H1 (cell line): Measurements from ENCODE around the gene BABAM2. TPM values are rescaled to one million over a fixed set of nuclear protein-coding genes. Genes with fewer than 3 reads are reported as not detected.

Source experiments
- CTCF ChIA-PET: fragments of 300-600 bp; sonication (Branson Sonifier 250); formaldehyde crosslinking; loops from one replicate; lab custom pipeline; 2021; ENCODE audit not compliant: partially characterized antibody; lab: Charles Lee
- POLR2A ChIA-PET: fragments of 300-600 bp; sonication (Branson Sonifier 250); formaldehyde crosslinking; loops from one replicate; lab custom pipeline; 2021; ENCODE audit warnings: inconsistent platforms; ENCODE audit not compliant: partially characterized antibody; lab: Charles Lee
- DNase-seq, 2 experiments: peaks; one replicate each; pipeline versions ENCODE4 v3.0.0 to v3.0.0-alpha.2; 2010 to 2022; ENCODE audit warnings: low spot score in 2 of 2, low read depth in 1 of 2, mixed read lengths in 1 of 2
- FAIRE-seq: peaks from 2 replicates; lab custom pipeline; 2011; peaks lifted over from hg19 to GRCh38; lab: Jason Lieb, UNC
- H2AFZ ChIP-seq: 2 replicates; pipeline ENCODE4 v1.8.1; 2012; ENCODE audit warnings: low read length, inconsistent platforms
- H2AK5ac ChIP-seq: 2 replicates; pipeline ENCODE4 v1.6.1; 2013; ENCODE audit warnings: low read depth, low read length
- H2BK120ac ChIP-seq: replicated peaks from 2 replicates; pipeline ENCODE3; 2013; ENCODE audit warnings: low read depth, low read length, inconsistent platforms
- H2BK12ac ChIP-seq: 2 replicates; pipeline ENCODE4 v1.6.1; 2013; ENCODE audit warnings: low read depth, low read length
- H2BK15ac ChIP-seq: 2 replicates; pipeline ENCODE4 v1.6.1; 2013; ENCODE audit warnings: low read length
- H2BK20ac ChIP-seq: 2 replicates; pipeline ENCODE4 v1.6.1; 2013; ENCODE audit warnings: low read length
- H2BK5ac ChIP-seq: 2 replicates; pipeline ENCODE4 v1.6.1; 2013; ENCODE audit warnings: low read depth, low read length
- H3K14ac ChIP-seq: 2 replicates; pipeline ENCODE4 v1.6.1; 2013; ENCODE audit warnings: inconsistent platforms; ENCODE audit not compliant: insufficient read length
- H3K18ac ChIP-seq: 2 replicates; pipeline ENCODE4 v1.6.1; 2013; ENCODE audit warnings: low read length; ENCODE audit errors: extremely low read depth
- H3K23ac ChIP-seq: 2 replicates; pipeline ENCODE4 v1.6.1; 2013; ENCODE audit warnings: inconsistent platforms; ENCODE audit not compliant: insufficient read length
- H3K23me2 ChIP-seq: 2 replicates; pipeline ENCODE4 v1.6.1; 2013; ENCODE audit warnings: low read depth, low read length
- H3K27ac ChIP-seq: 2 replicates; pipeline ENCODE4 v1.6.1; 2011; ENCODE audit warnings: low read depth, low read length, inconsistent platforms
- H3K27me3 ChIP-seq, 4 experiments: replicated peaks in 1 of 4; 1 replicate in 1 of 4; 2 replicates in 3 of 4; pipeline versions ENCODE4 v1.6.1 to v1.8.1; 2011 to 2013; ENCODE audit warnings: low read length in 3 of 4, mild to moderate bottlenecking in 3 of 4, inconsistent platforms in 2 of 4, mixed read lengths in 2 of 4, moderate library complexity in 1 of 4; ENCODE audit not compliant: control insufficient read depth in 3 of 4, insufficient read depth in 3 of 4; ENCODE audit errors: extremely low read depth in 1 of 4
- H3K36me3 ChIP-seq, 4 experiments: 2 replicates each; pipeline versions ENCODE4 v1.6.1 to v1.8.1; 2011 to 2013; ENCODE audit warnings: mild to moderate bottlenecking in 4 of 4, low read length in 3 of 4, moderate library complexity in 2 of 4, control low read depth in 1 of 4, inconsistent platforms in 1 of 4; ENCODE audit not compliant: insufficient read depth in 4 of 4, control insufficient read depth in 2 of 4
- H3K4ac ChIP-seq: replicated peaks from 2 replicates; pipeline ENCODE3; 2013; ENCODE audit warnings: low read length, low read depth, mixed read lengths, inconsistent platforms; ENCODE audit not compliant: insufficient read length
- H3K4me1 ChIP-seq, 4 experiments: replicated peaks in 1 of 4; 1 replicate in 1 of 4; 2 replicates in 3 of 4; pipeline versions ENCODE4 v1.6.1 to v1.8.1; 2011 to 2013; ENCODE audit warnings: low read length in 3 of 4, inconsistent platforms in 2 of 4, mixed read lengths in 1 of 4; ENCODE audit not compliant: insufficient read depth in 4 of 4, control insufficient read depth in 3 of 4
- H3K4me2 ChIP-seq, 2 experiments: 2 replicates each; pipeline versions ENCODE4 v1.6.1 to v1.8.1; 2011 to 2013; ENCODE audit warnings: low read depth in 2 of 2, low read length in 2 of 2, control low read depth in 1 of 2, inconsistent platforms in 1 of 2, mild to moderate bottlenecking in 1 of 2; ENCODE audit not compliant: insufficient read depth in 1 of 2
- H3K4me3 ChIP-seq, 4 experiments: fragments of 200-600, 300-600 bp in 1 of 4; sonication (generic), shearing (Covaris generic), sonication (Bioruptor Twin) in 1 of 4; 2 replicates each; pipeline versions ENCODE4 v1.5.1 to v1.8.1; 2011 to 2016; ENCODE audit warnings: low read length in 4 of 4, low read depth in 3 of 4, control low read depth in 2 of 4, inconsistent platforms in 2 of 4, mild to moderate bottlenecking in 2 of 4, mixed read lengths in 1 of 4, moderate library complexity in 1 of 4; ENCODE audit not compliant: insufficient read depth in 2 of 4; ENCODE audit errors: extremely low read depth in 1 of 4
- H3K56ac ChIP-seq: replicated peaks from 2 replicates; pipeline ENCODE3; 2013; ENCODE audit warnings: low read depth, mild to moderate bottlenecking, mixed read lengths, low read length, inconsistent platforms; ENCODE audit not compliant: insufficient read length
- H3K79me1 ChIP-seq: 2 replicates; pipeline ENCODE4 v1.6.1; 2013; ENCODE audit warnings: low read depth, low read length, control low read depth
- H3K79me2 ChIP-seq, 2 experiments: 2 replicates each; pipeline versions ENCODE4 v1.6.1 to v1.8.1; 2012 to 2013; ENCODE audit warnings: low read length in 2 of 2, mild to moderate bottlenecking in 2 of 2, inconsistent platforms in 1 of 2; ENCODE audit not compliant: insufficient read depth in 2 of 2, control insufficient read depth in 1 of 2
- H3K9ac ChIP-seq, 4 experiments: replicated peaks in 1 of 4; 1 replicate in 1 of 4; 2 replicates in 3 of 4; pipeline versions ENCODE4 v1.6.1 to v1.8.1; 2011 to 2013; ENCODE audit warnings: low read depth in 3 of 4, low read length in 3 of 4, control low read depth in 2 of 4, mild to moderate bottlenecking in 2 of 4, moderate library complexity in 2 of 4, inconsistent platforms in 1 of 4; ENCODE audit errors: extremely low read depth in 1 of 4
- H3K9me3 ChIP-seq, 2 experiments: 2 replicates each; pipeline versions ENCODE4 v1.6.1 to v1.8.1; 2012 to 2013; ENCODE audit warnings: mild to moderate bottlenecking in 2 of 2, moderate library complexity in 2 of 2, control low read depth in 1 of 2, inconsistent platforms in 1 of 2, low read depth in 1 of 2, low read length in 1 of 2, mixed read lengths in 1 of 2; ENCODE audit not compliant: insufficient read depth in 2 of 2
- H4K20me1 ChIP-seq, 2 experiments: replicated peaks in 1 of 2; 2 replicates each; pipeline versions ENCODE3 to v1.8.1; 2011 to 2013; ENCODE audit warnings: inconsistent platforms in 2 of 2, low read length in 2 of 2, mild to moderate bottlenecking in 1 of 2; ENCODE audit not compliant: insufficient read depth in 2 of 2, control insufficient read depth in 1 of 2
- H4K5ac ChIP-seq: 2 replicates; pipeline ENCODE4 v1.6.1; 2013; ENCODE audit warnings: low read length, low read depth, mixed read lengths, inconsistent platforms; ENCODE audit not compliant: insufficient read length
- H4K8ac ChIP-seq: 2 replicates; pipeline ENCODE4 v1.8.0; 2013; ENCODE audit warnings: mild to moderate bottlenecking, moderate library complexity, low read length, inconsistent platforms; ENCODE audit not compliant: insufficient read depth; ENCODE audit errors: extremely low read depth
- H4K91ac ChIP-seq: replicated peaks from 2 replicates; pipeline ENCODE3; 2013; ENCODE audit warnings: low read length, mixed read lengths, inconsistent platforms; ENCODE audit not compliant: insufficient read length
- ASH2L ChIP-seq: fragments of 200-600, 300-600 bp; sonication (generic); IDR thresholded peaks from one replicate; pipeline ENCODE4 v1.7.1; 2017; ENCODE audit warnings: low read length
- CBX8 ChIP-seq: fragments of 300-800, 300-1000 bp; sonication (generic); IDR thresholded peaks from 2 replicates; pipeline ENCODE4 v1.7.1; 2016; ENCODE audit warnings: low read depth, low read length, borderline replicate concordance
- CREB1 ChIP-seq: IDR thresholded peaks from 2 replicates; pipeline ENCODE4 v1.6.1; 2012; ENCODE audit warnings: inconsistent platforms
- GABPA ChIP-seq: IDR thresholded peaks from 2 replicates; pipeline ENCODE4 v1.6.1; 2011; ENCODE audit warnings: mild to moderate bottlenecking, low read length, moderate library complexity, borderline replicate concordance; ENCODE audit not compliant: insufficient read depth
- JUND ChIP-seq: IDR thresholded peaks from 2 replicates; pipeline ENCODE4 v1.6.1; 2011; ENCODE audit warnings: mild to moderate bottlenecking, improper control_type of control experiment, low read length
- POLR2AphosphoS5 ChIP-seq: IDR thresholded peaks from 2 replicates; pipeline ENCODE4 v1.6.1; 2011; ENCODE audit warnings: low read depth, low read length
- POU5F1 ChIP-seq: IDR thresholded peaks from 2 replicates; pipeline ENCODE4 v1.6.1; 2011; ENCODE audit warnings: low read depth, mild to moderate bottlenecking, low read length, moderate library complexity
- RBBP5 ChIP-seq: IDR thresholded peaks from 2 replicates; pipeline ENCODE4 v1.7.1; 2012; ENCODE audit warnings: low read depth, mild to moderate bottlenecking, inconsistent platforms, low read length, moderate library complexity, borderline replicate concordance
- RXRA ChIP-seq: IDR thresholded peaks from 2 replicates; pipeline ENCODE4 v1.6.1; 2011; ENCODE audit warnings: low read depth, mild to moderate bottlenecking, low read length, moderate library complexity; ENCODE audit not compliant: insufficient read depth
- SIX5 ChIP-seq: IDR thresholded peaks from 2 replicates; pipeline ENCODE4 v1.6.1; 2011; ENCODE audit warnings: mild to moderate bottlenecking, low read depth, low read length
- SP2 ChIP-seq: IDR thresholded peaks from 2 replicates; pipeline ENCODE4 v1.6.1; 2012; ENCODE audit warnings: mild to moderate bottlenecking, low read length, inconsistent platforms
- SRF ChIP-seq: IDR thresholded peaks from 2 replicates; pipeline ENCODE4 v1.6.1; 2011; ENCODE audit warnings: mild to moderate bottlenecking, low read depth, low read length, moderate library complexity
- SUZ12 ChIP-seq: fragments of 200-600 bp; sonication (generic); IDR thresholded peaks from 2 replicates; pipeline ENCODE4 v1.6.1; 2012; ENCODE audit warnings: mild to moderate bottlenecking, inconsistent platforms, low read length, moderate library complexity, mixed read lengths
- TCF12 ChIP-seq: IDR thresholded peaks from 2 replicates; pipeline ENCODE4 v1.6.1; 2011; ENCODE audit warnings: low read depth, mild to moderate bottlenecking, low read length
- TEAD4 ChIP-seq: IDR thresholded peaks from 2 replicates; pipeline ENCODE4 v1.6.1; 2012; ENCODE audit warnings: low read depth, low read length, inconsistent platforms, mixed read lengths
- ZNF274 ChIP-seq: IDR thresholded peaks from 2 replicates; pipeline ENCODE4 v1.7.0; 2012; ENCODE audit warnings: low read length, borderline replicate concordance; ENCODE audit errors: extremely low read depth
- WGBS, 2 experiments: shearing (Covaris generic) in 1 of 2; methylation state at CpG; one replicate each; pipeline versions ENCODE4 v1.1.6 to v1.1.7; 2013 to 2015; ENCODE audit warnings: low lambda C conversion rate in 2 of 2, mixed read lengths in 2 of 2, inconsistent platforms in 1 of 2, low coverage in 1 of 2, missing lambda C conversion rate in 1 of 2; ENCODE audit not compliant: insufficient replicate concordance in 2 of 2, insufficient coverage in 1 of 2, insufficient read length in 1 of 2; ENCODE audit errors: extremely low coverage in 1 of 2, missing lambda C conversion rate in 1 of 2; 5-methylcytosine and 5-hydroxymethylcytosine counted together
- polyA plus RNA-seq, 7 experiments: library from polyadenylated mRNA; depleted of rRNA in 3 of 7; stranded (reverse) in 5 of 7; unstranded in 2 of 7; fragments of >200 nt in 5 of 7; fragments of 200-250 nt in 2 of 7; gene quantifications; 1 replicate in 5 of 7; 2 replicates in 1 of 7; 4 replicates in 1 of 7; pipeline versions ENCODE4 v1.2.1 to v1.2.3, GENCODE V29; 2011 to 2013; ENCODE audit warnings: missing spikeins in 2 of 7, mixed read lengths in 2 of 7
- total RNA-seq: library from RNA; stranded (reverse); fragmentation: NEBNext Ultra II Directional; extraction: Animal tissue kit (Norgen Biotek cat#: 25700); gene quantifications from 2 replicates; pipeline ENCODE4 v1.2.1, GENCODE V29; 2021

Gene BABAM2
- total and polyA plus RNA-seq, 2 of the 8 experiments (the other 6 are each of a cell fraction or from before 2014, with no cell fraction given), result 15.8 to 20.9 TPM

DNA sequence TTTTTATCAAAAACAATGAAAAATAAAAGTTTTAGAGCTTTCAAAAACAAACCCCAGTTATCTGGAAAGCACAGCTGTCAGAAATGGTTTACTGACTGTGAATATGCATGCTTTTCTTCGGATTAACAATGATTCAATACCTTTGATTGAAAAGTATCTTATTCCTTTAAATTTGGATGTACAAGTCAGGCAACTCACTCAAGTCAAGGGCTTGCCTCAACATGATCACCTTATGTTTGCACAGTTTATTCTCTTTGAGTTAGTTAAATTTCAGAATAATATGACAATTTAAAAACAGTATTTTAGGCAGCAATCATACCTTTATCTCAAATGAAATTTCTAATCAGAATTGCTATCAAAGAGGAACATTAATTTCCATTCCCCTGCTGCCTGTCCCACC lies 393.3 kb downstream of the BABAM2 start:
- Histone ChIP-seq H3K4me3 (no peak overlapping the region), H2AFZ (no peak overlapping the region), H2AK5ac (no peak overlapping the region), H4K20me1 (no peaks in the 10 kb centered on the region), H2BK20ac (no peak overlapping the region), H3K4me2 (no peak overlapping the region), H4K5ac (no peak overlapping the region), H3K36me3 (no peaks in the 10 kb centered on the region), H3K4ac (no peak overlapping the region), H2BK5ac (no peak overlapping the region), H3K9me3 (no peaks in the 10 kb centered on the region), H3K23me2 (no peaks in the 10 kb centered on the region), H3K79me2 (no peaks in the 10 kb centered on the region), H3K79me1 (no peaks in the 10 kb centered on the region), H3K4me1 (peaks cover 0 to 5% (median 0%) of the 10 kb centered on the region in 4 experiments; a peak in 1 of 7 replicates), H3K14ac (no peak overlapping the region), H3K56ac (no peak overlapping the region), H3K27ac (no peak overlapping the region), H2BK12ac (no peak overlapping the region), H2BK15ac (no peak overlapping the region), H3K23ac (no peak overlapping the region), H3K27me3 (no peaks in the 10 kb centered on the region), H2BK120ac (no peak overlapping the region), H3K18ac (no peak overlapping the region), H3K9ac (no peak overlapping the region), H4K8ac (no peak overlapping the region), H4K91ac (no peak overlapping the region)
- ChIA-PET POLR2A (no interaction called here), CTCF (no interaction called here)
- no peak for DNase-seq
- FAIRE-seq, result no peak
- WGBS, 2 experiments, result 94% methylated on average over 1 of the region's 1 CpG; no CpG with 5 or more reads in 1 of the 2 experiments
- TF ChIP-seq SIX5, result no peak
- no peak for TF ChIP-seq SP2
- TF ChIP-seq SUZ12, result no peak
- TF ChIP-seq JUND, result no peak
- no peak for TF ChIP-seq ASH2L
- no peak for TF ChIP-seq POLR2AphosphoS5
- TF ChIP-seq POU5F1, result no peak
- no peak for TF ChIP-seq TCF12
- TF ChIP-seq TEAD4, result no peak
- no peak for TF ChIP-seq GABPA
- no peak for TF ChIP-seq RBBP5
- TF ChIP-seq RXRA, result no peak
- no peak for TF ChIP-seq CBX8
- TF ChIP-seq CREB1, result no peak
- TF ChIP-seq SRF, result no peak
- no peak for TF ChIP-seq ZNF274
